ENCODE measurements around the gene MYO5B. TPM values are rescaled to one million over a fixed set of nuclear protein-coding genes. Genes with fewer than 3 reads are reported as not detected.
A peak's percentile ranks its signal among the peaks of the same experiment; 100 is the strongest.

Gene MYO5B
- total RNA-seq, 1 experiment from 2014 or later, result 3.7 TPM

- no peaks in the 10 kb centered on the region for H3K36me3 ChIP-seq (replicated peaks; ENCODE audit: control insufficient read depth, insufficient read depth, low read length)
- DNase-seq, result no peak
- H3K4me3 ChIP-seq (ENCODE audit: insufficient read depth, low read depth, low read length), result no peak overlapping the region
- no peaks in the 10 kb centered on the region for H3K27me3 ChIP-seq (ENCODE audit: control insufficient read depth, insufficient read depth, low read length)
Observed at GRCh38 chr18:50000227-50000626, 194.7 kb downstream of the MYO5B start.

- Histone ChIP-seq H3K27me3 (ENCODE audit: control insufficient read depth, insufficient read depth, low read length) (no peaks in the 10 kb centered on the region), H3K4me3 (ENCODE audit: insufficient read depth, low read depth, low read length) (no peak overlapping the region), H3K36me3 (replicated peaks; ENCODE audit: control insufficient read depth, insufficient read depth, low read length) (no peaks in the 10 kb centered on the region)
- DNase-seq, result no peak
Observed at GRCh38 chr18:49999128-49999527, 195.8 kb downstream of the MYO5B start.

- peak; percentile 14 for DNase-seq
- no peaks in the 10 kb centered on the region for H3K27me3 ChIP-seq (ENCODE audit: control insufficient read depth, insufficient read depth, low read length)
- no peaks in the 10 kb centered on the region for H3K36me3 ChIP-seq (replicated peaks; ENCODE audit: control insufficient read depth, insufficient read depth, low read length)
- no peak overlapping the region for H3K4me3 ChIP-seq (ENCODE audit: insufficient read depth, low read depth, low read length)
Observed at GRCh38 chr18:49997558-49997957, 197.4 kb downstream of the MYO5B start.

GRCh38 chr18:49994410-49994809 is 200.5 kb downstream of the MYO5B start:
- no peak for DNase-seq
- no peak overlapping the region for H3K4me3 ChIP-seq (ENCODE audit: insufficient read depth, low read depth, low read length)
- H3K27me3 ChIP-seq (ENCODE audit: control insufficient read depth, insufficient read depth, low read length), result no peaks in the 10 kb centered on the region
- H3K36me3 ChIP-seq (replicated peaks; ENCODE audit: control insufficient read depth, insufficient read depth, low read length), result no peaks in the 10 kb centered on the region

- no peaks in the 10 kb centered on the region for H3K27me3 ChIP-seq (ENCODE audit: control insufficient read depth, insufficient read depth, low read length)
- H3K4me3 ChIP-seq (ENCODE audit: insufficient read depth, low read depth, low read length), result no peak overlapping the region
- no peak for DNase-seq
- H3K36me3 ChIP-seq (replicated peaks; ENCODE audit: control insufficient read depth, insufficient read depth, low read length), result no peaks in the 10 kb centered on the region
Observed at GRCh38 chr18:49993299-49993698, 201.6 kb downstream of the MYO5B start.

GRCh38 chr18:49988733-49989132 is 206.2 kb downstream of the MYO5B start:
- no peaks in the 10 kb centered on the region for H3K27me3 ChIP-seq (ENCODE audit: control insufficient read depth, insufficient read depth, low read length)
- H3K36me3 ChIP-seq (replicated peaks; ENCODE audit: control insufficient read depth, insufficient read depth, low read length), result no peaks in the 10 kb centered on the region
- no peak overlapping the region for H3K4me3 ChIP-seq (ENCODE audit: insufficient read depth, low read depth, low read length)
- DNase-seq, result peak; percentile 27

- H3K27me3 ChIP-seq (ENCODE audit: control insufficient read depth, insufficient read depth, low read length), result no peaks in the 10 kb centered on the region
- no peak for DNase-seq
- no peak overlapping the region for H3K4me3 ChIP-seq (ENCODE audit: insufficient read depth, low read depth, low read length)
- H3K36me3 ChIP-seq (replicated peaks; ENCODE audit: control insufficient read depth, insufficient read depth, low read length), result no peaks in the 10 kb centered on the region
Observed at GRCh38 chr18:49988101-49988500, 206.8 kb downstream of the MYO5B start.

- H3K27me3 ChIP-seq (ENCODE audit: control insufficient read depth, insufficient read depth, low read length), result no peaks in the 10 kb centered on the region
- DNase-seq, result no peak
Observed at GRCh38 chr18:49985236-49985635, 209.7 kb downstream of the MYO5B start.

GRCh38 chr18:49980896-49981295 is 214.1 kb downstream of the MYO5B start:
- DNase-seq, result no peak
- Histone ChIP-seq H3K36me3 (replicated peaks; ENCODE audit: control insufficient read depth, insufficient read depth, low read length) (no peaks in the 10 kb centered on the region), H3K4me3 (ENCODE audit: insufficient read depth, low read depth, low read length) (no peak overlapping the region), H3K27me3 (ENCODE audit: control insufficient read depth, insufficient read depth, low read length) (no peaks in the 10 kb centered on the region)

More at GRCh38 chr18:49985236-49985635, 209.7 kb downstream of the MYO5B start:
- H3K36me3 ChIP-seq (replicated peaks; ENCODE audit: control insufficient read depth, insufficient read depth, low read length), result no peaks in the 10 kb centered on the region
- no peak overlapping the region for H3K4me3 ChIP-seq (ENCODE audit: insufficient read depth, low read depth, low read length)

GRCh38 chr18:49976795-49977560 is 218.0 kb downstream of the MYO5B start:
- no peak overlapping the region for H3K4me3 ChIP-seq (ENCODE audit: insufficient read depth, low read depth, low read length)
- DNase-seq, result no peak
- no peaks in the 10 kb centered on the region for H3K36me3 ChIP-seq (replicated peaks; ENCODE audit: control insufficient read depth, insufficient read depth, low read length)
- no peaks in the 10 kb centered on the region for H3K27me3 ChIP-seq (ENCODE audit: control insufficient read depth, insufficient read depth, low read length)

- DNase-seq, result no peak
- Histone ChIP-seq H3K36me3 (replicated peaks; ENCODE audit: control insufficient read depth, insufficient read depth, low read length) (no peaks in the 10 kb centered on the region), H3K27me3 (ENCODE audit: control insufficient read depth, insufficient read depth, low read length) (no peaks in the 10 kb centered on the region), H3K4me3 (ENCODE audit: insufficient read depth, low read depth, low read length) (no peak overlapping the region)
Observed at GRCh38 chr18:49976001-49976400, 218.9 kb downstream of the MYO5B start.

GRCh38 chr18:49974079-49974478 is 220.9 kb downstream of the MYO5B start:
- Histone ChIP-seq H3K36me3 (replicated peaks; ENCODE audit: control insufficient read depth, insufficient read depth, low read length) (no peaks in the 10 kb centered on the region), H3K27me3 (ENCODE audit: control insufficient read depth, insufficient read depth, low read length) (no peaks in the 10 kb centered on the region), H3K4me3 (ENCODE audit: insufficient read depth, low read depth, low read length) (no peak overlapping the region)
- no peak for DNase-seq

GRCh38 chr18:49973592-49973991 is 221.4 kb downstream of the MYO5B start:
- no peak for DNase-seq
- no peaks in the 10 kb centered on the region for H3K27me3 ChIP-seq (ENCODE audit: control insufficient read depth, insufficient read depth, low read length)
- H3K36me3 ChIP-seq (replicated peaks; ENCODE audit: control insufficient read depth, insufficient read depth, low read length), result no peaks in the 10 kb centered on the region
- H3K4me3 ChIP-seq (ENCODE audit: insufficient read depth, low read depth, low read length), result no peak overlapping the region

GRCh38 chr18:49972535-49972934 is 222.4 kb downstream of the MYO5B start:
- no peak overlapping the region for H3K4me3 ChIP-seq (ENCODE audit: insufficient read depth, low read depth, low read length)
- H3K36me3 ChIP-seq (replicated peaks; ENCODE audit: control insufficient read depth, insufficient read depth, low read length), result no peaks in the 10 kb centered on the region
- no peaks in the 10 kb centered on the region for H3K27me3 ChIP-seq (ENCODE audit: control insufficient read depth, insufficient read depth, low read length)
- DNase-seq, result no peak

- H3K36me3 ChIP-seq (replicated peaks; ENCODE audit: control insufficient read depth, insufficient read depth, low read length), result no peaks in the 10 kb centered on the region
- DNase-seq, result no peak
Observed at GRCh38 chr18:49971462-49971861, 223.5 kb downstream of the MYO5B start.

GRCh38 chr18:49970319-49970718 is 224.6 kb downstream of the MYO5B start:
- Histone ChIP-seq H3K36me3 (replicated peaks; ENCODE audit: control insufficient read depth, insufficient read depth, low read length) (no peaks in the 10 kb centered on the region), H3K27me3 (ENCODE audit: control insufficient read depth, insufficient read depth, low read length) (no peaks in the 10 kb centered on the region), H3K4me3 (ENCODE audit: insufficient read depth, low read depth, low read length) (no peak overlapping the region)
- no peak for DNase-seq

More at GRCh38 chr18:49971462-49971861, 223.5 kb downstream of the MYO5B start:
- no peaks in the 10 kb centered on the region for H3K27me3 ChIP-seq (ENCODE audit: control insufficient read depth, insufficient read depth, low read length)
- H3K4me3 ChIP-seq (ENCODE audit: insufficient read depth, low read depth, low read length), result no peak overlapping the region
